ENCODE data around the gene TMX2.
A peak's percentile ranks its signal among the peaks of the same experiment; 100 is the strongest.

The TMX2 gene

GRCh38 chr11:57778318-57779037, 66.1 kb downstream of the TMX2 start (continued):
- TF ChIP-seq CREB5 (CRISPR knock-in tag; IDR thresholded peaks at IDR 0.05; ENCODE audit: low read depth): no peak
- TF ChIP-seq SNAI2 (CRISPR knock-in tag; IDR thresholded peaks at IDR 0.05): no peak
- no peak for TF ChIP-seq ZC3H10 (CRISPR knock-in tag; IDR thresholded peaks at IDR 0.05)
- TF ChIP-seq ZFP3 (CRISPR knock-in tag; IDR thresholded peaks at IDR 0.05): no peak; the same call in 1 of the 2 replicates
- 0 out of 2 replicates have a peak, but pooled peaks have one; percentile 60 for TF ChIP-seq PATZ1 (CRISPR knock-in tag; IDR thresholded peaks at IDR 0.05; ENCODE audit: borderline replicate concordance)
- TF ChIP-seq ISL1 (CRISPR knock-in tag; IDR thresholded peaks at IDR 0.05): peak; percentile 57
- no peak; the same call in 1 of the 2 replicates for TF ChIP-seq TCF4 (CRISPR knock-in tag; IDR thresholded peaks at IDR 0.05; ENCODE audit: borderline replicate concordance)
- no peak for TF ChIP-seq ARNTL (CRISPR knock-in tag; IDR thresholded peaks at IDR 0.05; ENCODE audit: borderline replicate concordance, low read depth)
- no peak for TF ChIP-seq CSDC2 (CRISPR knock-in tag; IDR thresholded peaks at IDR 0.05)
- no peak for TF ChIP-seq POU6F1 (CRISPR knock-in tag; IDR thresholded peaks at IDR 0.05; ENCODE audit: borderline replicate concordance, low read depth)
- TF ChIP-seq ZFP30 (CRISPR knock-in tag; IDR thresholded peaks at IDR 0.05): no peak
- no peak for TF ChIP-seq ZNF565 (CRISPR knock-in tag; conservative IDR thresholded peaks at IDR 0.05; ENCODE audit: low read depth)
- TF ChIP-seq TOX (CRISPR knock-in tag; IDR thresholded peaks at IDR 0.05; ENCODE audit: borderline replicate concordance): no peak

GRCh38 chr11:57779276-57779675, 66.9 kb downstream of the TMX2 start:
- peak; percentile 56 for ATAC-seq
- peak; percentile 72 for TF ChIP-seq SNAI2 (CRISPR knock-in tag; IDR thresholded peaks at IDR 0.05)
- no peak for TF ChIP-seq ZFP3 (CRISPR knock-in tag; IDR thresholded peaks at IDR 0.05)

- ATAC-seq: no peak
Observed at GRCh38 chr11:57781529-57781943, 69.1 kb downstream of the TMX2 start.

GRCh38 chr11:57785072-57785471, 72.7 kb downstream of the TMX2 start:
- no peak for ATAC-seq
- TF ChIP-seq CSDC2 (CRISPR knock-in tag; IDR thresholded peaks at IDR 0.05) (no peak), OSR1 (CRISPR knock-in tag; IDR thresholded peaks at IDR 0.05) (no peak), CSRNP3 (CRISPR knock-in tag; IDR thresholded peaks at IDR 0.05) (no peak), ZNF8 (CRISPR knock-in tag; IDR thresholded peaks at IDR 0.05) (no peak), BACH2 (CRISPR knock-in tag; IDR thresholded peaks at IDR 0.05; ENCODE audit: borderline replicate concordance) (no peak), PPARA (CRISPR knock-in tag; IDR thresholded peaks at IDR 0.05; ENCODE audit: borderline replicate concordance) (no peak), ZNF565 (CRISPR knock-in tag; conservative IDR thresholded peaks at IDR 0.05; ENCODE audit: low read depth) (no peak), ZFP30 (CRISPR knock-in tag; IDR thresholded peaks at IDR 0.05) (no peak), TCF4 (CRISPR knock-in tag; IDR thresholded peaks at IDR 0.05; ENCODE audit: borderline replicate concordance) (no peak)

More at GRCh38 chr11:57781529-57781943, 69.1 kb downstream of the TMX2 start:
- no peak for TF ChIP-seq GLIS3 (CRISPR knock-in tag; IDR thresholded peaks at IDR 0.05)
- TF ChIP-seq TSHZ2 (CRISPR knock-in tag; IDR thresholded peaks at IDR 0.05): no peak
- no peak for TF ChIP-seq TCF4 (CRISPR knock-in tag; IDR thresholded peaks at IDR 0.05; ENCODE audit: borderline replicate concordance)
- TF ChIP-seq SNAI2 (CRISPR knock-in tag; IDR thresholded peaks at IDR 0.05): no peak
- no peak for TF ChIP-seq ZFP3 (CRISPR knock-in tag; IDR thresholded peaks at IDR 0.05)
